Kidney glomerular epithelial cell (primary cell): ENCODE data around the gene CNOT1.
A peak's percentile ranks its signal among the peaks of the same experiment; 100 is the strongest.
"Not testable (repeated sequence)": the region's sequence is repeated elsewhere in the genome, so short reads cannot be mapped to it uniquely, and the experiment has no call there.

Source experiments
- DNase-seq: peaks from one replicate; lab custom pipeline; 2025; lab: John Stamatoyannopoulos, UW

CNOT1 gene

GRCh38 chr16:58629733-58630640 is at the start of gene CNOT1:
Gene CNOT1, minus strand, starts transcription at chr16:58629826. Its CDS starts 30,489 bp downstream, at chr16:58599337.
- peak; percentile 99 for DNase-seq

GRCh38 chr16:58678716-58679115 is 49.1 kb upstream of the CNOT1 start:
- no peak for DNase-seq

- no peak for DNase-seq
Observed at GRCh38 chr16:58678269-58678668, 48.6 kb upstream of the CNOT1 start.

- DNase-seq: no peak
Observed at GRCh38 chr16:58670946-58671583, 41.4 kb upstream of the CNOT1 start.

- no peak for DNase-seq
Observed at GRCh38 chr16:58670177-58670576, 40.6 kb upstream of the CNOT1 start.

- no peak for DNase-seq
Observed at GRCh38 chr16:58665200-58665599, 35.6 kb upstream of the CNOT1 start.

- DNase-seq: peak; percentile 90
Observed at GRCh38 chr16:58661199-58661830, 31.7 kb upstream of the CNOT1 start.

- not testable (repeated sequence) for DNase-seq
Observed at GRCh38 chr16:58659911-58660310, 30.3 kb upstream of the CNOT1 start.

- no peak for DNase-seq
Observed at GRCh38 chr16:58658796-58659211, 29.2 kb upstream of the CNOT1 start.

GRCh38 chr16:58656899-58657298 is 27.3 kb upstream of the CNOT1 start:
- DNase-seq: no peak

GRCh38 chr16:58655215-58655596 is 25.6 kb upstream of the CNOT1 start:
- DNase-seq: no peak

- no peak for DNase-seq
Observed at GRCh38 chr16:58654560-58655214, 25.1 kb upstream of the CNOT1 start.

GRCh38 chr16:58652741-58653140 is 23.1 kb upstream of the CNOT1 start:
- DNase-seq: no peak

- no peak for DNase-seq
Observed at GRCh38 chr16:58651965-58652348, 22.3 kb upstream of the CNOT1 start.

- no peak for DNase-seq
Observed at GRCh38 chr16:58649707-58650106, 20.1 kb upstream of the CNOT1 start.

GRCh38 chr16:58647107-58647506 is 17.5 kb upstream of the CNOT1 start:
- DNase-seq: no peak

GRCh38 chr16:58644765-58645487 is 15.3 kb upstream of the CNOT1 start:
- no peak for DNase-seq

- no peak for DNase-seq
Observed at GRCh38 chr16:58644108-58644507, 14.5 kb upstream of the CNOT1 start.

- DNase-seq: no peak
Observed at GRCh38 chr16:58640949-58641348, 11.3 kb upstream of the CNOT1 start.

- no peak for DNase-seq
Observed at GRCh38 chr16:58639836-58640235, 10.2 kb upstream of the CNOT1 start.

- DNase-seq: no peak
Observed at GRCh38 chr16:58639230-58639629, 9.6 kb upstream of the CNOT1 start.
